GM12864 (cell line): ENCODE measurements around the gene MACROD2.

Source experiments
- DNase-seq: peaks from one replicate; pipeline ENCODE4 v3.0.0-alpha.2; 2011; ENCODE audit warnings: low read depth
- H3K4me3 ChIP-seq: 2 replicates; pipeline ENCODE4 v1.5.1; 2011; ENCODE audit warnings: mild to moderate bottlenecking, low read depth, low read length, control low read depth
- TF ChIP-seq, protein P1 (sequence below): IDR thresholded peaks from 2 replicates; pipeline ENCODE4 v1.5.1; 2011; ENCODE audit warnings: low read depth, mild to moderate bottlenecking, moderate library complexity, low read length, control low read depth, inconsistent platforms; ENCODE audit errors: missing control alignments

MACROD2 gene

GRCh38 chr20:15487030-15487429, 1491.7 kb downstream of the MACROD2 start:
- DNase-seq = no peak
- H3K4me3 ChIP-seq = no peak overlapping the region
- TF ChIP-seq, protein P1, sequence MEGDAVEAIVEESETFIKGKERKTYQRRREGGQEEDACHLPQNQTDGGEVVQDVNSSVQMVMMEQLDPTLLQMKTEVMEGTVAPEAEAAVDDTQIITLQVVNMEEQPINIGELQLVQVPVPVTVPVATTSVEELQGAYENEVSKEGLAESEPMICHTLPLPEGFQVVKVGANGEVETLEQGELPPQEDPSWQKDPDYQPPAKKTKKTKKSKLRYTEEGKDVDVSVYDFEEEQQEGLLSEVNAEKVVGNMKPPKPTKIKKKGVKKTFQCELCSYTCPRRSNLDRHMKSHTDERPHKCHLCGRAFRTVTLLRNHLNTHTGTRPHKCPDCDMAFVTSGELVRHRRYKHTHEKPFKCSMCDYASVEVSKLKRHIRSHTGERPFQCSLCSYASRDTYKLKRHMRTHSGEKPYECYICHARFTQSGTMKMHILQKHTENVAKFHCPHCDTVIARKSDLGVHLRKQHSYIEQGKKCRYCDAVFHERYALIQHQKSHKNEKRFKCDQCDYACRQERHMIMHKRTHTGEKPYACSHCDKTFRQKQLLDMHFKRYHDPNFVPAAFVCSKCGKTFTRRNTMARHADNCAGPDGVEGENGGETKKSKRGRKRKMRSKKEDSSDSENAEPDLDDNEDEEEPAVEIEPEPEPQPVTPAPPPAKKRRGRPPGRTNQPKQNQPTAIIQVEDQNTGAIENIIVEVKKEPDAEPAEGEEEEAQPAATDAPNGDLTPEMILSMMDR = no peak

GRCh38 chr20:15487682-15488081, 1492.4 kb downstream of the MACROD2 start:
- TF ChIP-seq, protein P1 = no peak
- H3K4me3 ChIP-seq = no peak overlapping the region
- no peak for DNase-seq

- DNase-seq = no peak
- no peak overlapping the region for H3K4me3 ChIP-seq
- TF ChIP-seq, protein P1 = peak; percentile 43
Measured at GRCh38 chr20:15491575-15491974, 1496.3 kb downstream of the MACROD2 start.

DNA sequence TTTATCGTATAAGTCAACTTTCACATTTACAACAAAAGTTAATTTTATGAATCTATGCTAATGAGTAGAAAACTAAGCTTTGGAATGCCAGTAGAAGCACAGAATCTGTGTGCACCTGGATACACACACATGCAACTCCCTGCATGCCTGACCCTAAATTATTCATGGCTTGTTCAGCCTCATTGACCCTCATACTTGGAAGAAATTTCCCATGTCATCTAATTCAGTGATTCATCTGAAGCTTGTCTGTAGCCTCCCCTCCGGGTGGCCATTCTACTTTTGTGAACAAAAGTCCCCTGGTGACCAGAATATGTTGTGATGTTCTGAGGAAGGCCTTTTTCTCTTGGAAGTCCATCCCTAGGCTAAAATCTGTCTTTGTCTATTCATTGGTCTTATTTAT, 1499.5 kb downstream of the MACROD2 start:
- TF ChIP-seq, protein P1 = no peak
- H3K4me3 ChIP-seq = no peak overlapping the region
- DNase-seq = no peak

DNA sequence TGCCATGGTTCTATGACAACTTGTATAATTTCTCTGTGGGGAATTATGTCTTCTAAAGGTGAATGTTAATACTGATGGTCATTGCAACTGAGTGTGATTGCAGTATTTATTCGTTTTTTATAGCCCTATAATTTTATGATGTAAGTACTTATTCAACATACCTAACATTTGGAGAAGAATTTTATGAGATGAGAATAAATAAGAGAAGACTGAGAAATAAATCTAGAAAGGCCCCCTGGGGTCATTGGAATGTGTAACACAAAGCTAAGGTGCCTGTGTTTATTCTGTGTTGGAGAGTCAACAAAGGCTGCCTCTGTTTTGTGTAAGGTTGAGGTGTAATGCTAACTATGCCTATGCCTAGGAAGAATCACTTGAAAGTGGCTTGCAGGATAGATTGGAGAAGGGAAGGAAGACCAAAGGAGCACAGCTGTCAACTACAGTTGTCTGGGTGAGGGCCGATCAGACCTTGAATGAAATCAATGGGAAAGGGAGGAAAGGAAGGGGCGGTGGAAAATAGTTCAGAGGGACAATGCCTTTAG, 1501.3 kb downstream of the MACROD2 start:
- DNase-seq = no peak
- H3K4me3 ChIP-seq = no peak overlapping the region
- TF ChIP-seq, protein P1 = no peak

DNA sequence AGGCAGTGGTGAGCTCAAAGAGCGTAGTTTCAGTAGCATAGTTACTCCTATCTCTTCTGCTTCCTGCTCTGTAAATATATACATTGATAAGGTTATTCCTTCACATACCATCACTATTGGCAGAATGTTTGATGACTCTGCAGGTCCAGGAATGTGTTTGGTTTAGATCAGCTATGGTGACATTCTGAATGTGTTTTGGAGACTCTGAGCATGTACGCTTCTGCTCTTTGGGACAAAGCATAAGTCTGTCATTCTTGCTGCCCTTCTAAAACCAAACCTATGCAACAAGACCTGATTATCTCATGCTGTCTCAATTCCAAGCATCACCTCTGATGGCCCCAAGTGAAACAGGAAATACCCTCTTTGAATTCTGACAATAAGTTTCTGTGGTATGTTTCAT, 1503.6 kb downstream of the MACROD2 start:
- TF ChIP-seq, protein P1 = no peak
- H3K4me3 ChIP-seq = no peak overlapping the region

GRCh38 chr20:15506311-15506710, 1511.0 kb downstream of the MACROD2 start:
- TF ChIP-seq, protein P1 = no peak
- H3K4me3 ChIP-seq = no peak overlapping the region
- DNase-seq = no peak

More for the DNA sequence above, 1503.6 kb downstream of the MACROD2 start:
- DNase-seq = no peak
